Upper lobe of left lung (tissue), 4 donors: ENCODE data around the gene PRELID1.

Experiments
- POLR2AphosphoS5 ChIP-seq, 2 donors: sonication (generic); formaldehyde crosslinking; IDR thresholded peaks; one replicate each; pipeline ENCODE4 v1.5.1; 2017; ENCODE audit warnings: antibody characterized with exemption in 2 of 2
- TF ChIP-seq, protein P1 (sequence below), 6 experiments: fragments of 450-650 bp in 4 of 6; fragments of 200-600 bp in 2 of 6; sonication (generic) in 2 of 6; IDR thresholded peaks; one replicate each; pipeline ENCODE4 v1.5.1; 2016 to 2019; ENCODE audit warnings: antibody characterized with exemption in 6 of 6

DNA sequence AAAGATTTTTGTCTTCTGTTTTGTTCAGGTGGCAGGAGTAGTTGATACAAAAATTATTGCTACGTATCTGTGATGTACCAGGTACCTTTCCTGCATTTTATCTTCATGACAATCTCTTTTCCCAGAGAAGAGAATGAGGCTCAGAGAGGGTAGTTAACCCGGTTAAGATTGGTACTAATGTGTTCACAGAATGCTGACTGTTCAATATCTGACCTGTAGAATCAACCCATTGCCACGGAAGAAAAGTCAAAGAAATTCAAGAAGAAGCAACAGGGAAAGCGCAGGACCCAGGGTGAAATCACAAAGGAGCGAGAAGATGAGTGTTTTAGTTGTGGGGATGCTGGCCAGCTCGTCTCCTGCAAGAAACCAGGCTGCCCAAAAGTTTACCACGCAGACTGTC is 11.9 kb upstream of the PRELID1 start:
- no peak for TF ChIP-seq POLR2AphosphoS5 (IDR thresholded peaks at IDR 0.05)
- TF ChIP-seq, protein P1, sequence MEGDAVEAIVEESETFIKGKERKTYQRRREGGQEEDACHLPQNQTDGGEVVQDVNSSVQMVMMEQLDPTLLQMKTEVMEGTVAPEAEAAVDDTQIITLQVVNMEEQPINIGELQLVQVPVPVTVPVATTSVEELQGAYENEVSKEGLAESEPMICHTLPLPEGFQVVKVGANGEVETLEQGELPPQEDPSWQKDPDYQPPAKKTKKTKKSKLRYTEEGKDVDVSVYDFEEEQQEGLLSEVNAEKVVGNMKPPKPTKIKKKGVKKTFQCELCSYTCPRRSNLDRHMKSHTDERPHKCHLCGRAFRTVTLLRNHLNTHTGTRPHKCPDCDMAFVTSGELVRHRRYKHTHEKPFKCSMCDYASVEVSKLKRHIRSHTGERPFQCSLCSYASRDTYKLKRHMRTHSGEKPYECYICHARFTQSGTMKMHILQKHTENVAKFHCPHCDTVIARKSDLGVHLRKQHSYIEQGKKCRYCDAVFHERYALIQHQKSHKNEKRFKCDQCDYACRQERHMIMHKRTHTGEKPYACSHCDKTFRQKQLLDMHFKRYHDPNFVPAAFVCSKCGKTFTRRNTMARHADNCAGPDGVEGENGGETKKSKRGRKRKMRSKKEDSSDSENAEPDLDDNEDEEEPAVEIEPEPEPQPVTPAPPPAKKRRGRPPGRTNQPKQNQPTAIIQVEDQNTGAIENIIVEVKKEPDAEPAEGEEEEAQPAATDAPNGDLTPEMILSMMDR (IDR thresholded peaks at IDR 0.05) = no peak
